Keratinocyte (primary cell): ENCODE measurements around the gene SMC1B. TPM values are rescaled to one million over a fixed set of nuclear protein-coding genes. Genes with fewer than 3 reads are reported as not detected.

ENCODE experiments used
- DNase-seq: peaks from one replicate; pipeline ENCODE4 v3.0.0-alpha.2; 2011; ENCODE audit warnings: low read depth, missing footprints, low spot score
- FAIRE-seq: peaks from 2 replicates; lab custom pipeline; 2011; peaks lifted over from hg19 to GRCh38; lab: Jason Lieb, UNC
- H2AFZ ChIP-seq: 2 replicates; pipeline ENCODE4 v1.6.0; 2012; ENCODE audit warnings: low read length, control low read depth, inconsistent platforms; ENCODE audit not compliant: control insufficient read depth
- H3K27ac ChIP-seq: 2 replicates; pipeline ENCODE4 v1.5.1; 2011; ENCODE audit warnings: low read length; ENCODE audit not compliant: control insufficient read depth, insufficient read depth
- H3K27me3 ChIP-seq: 3 replicates; pipeline ENCODE4 v1.6.0; 2011; ENCODE audit warnings: low read length; ENCODE audit not compliant: control insufficient read depth, insufficient read depth; ENCODE audit errors: extremely low read depth
- H3K36me3 ChIP-seq, 2 experiments: 2 replicates in 1 of 2; 3 replicates in 1 of 2; pipeline ENCODE4 v1.5.1; 2011; ENCODE audit warnings: low read length in 2 of 2, mild to moderate bottlenecking in 1 of 2; ENCODE audit not compliant: control insufficient read depth in 2 of 2, insufficient read depth in 2 of 2; ENCODE audit errors: extremely low read depth in 1 of 2
- H3K4me1 ChIP-seq: 3 replicates; pipeline ENCODE4 v1.5.1; 2011; ENCODE audit warnings: low read length; ENCODE audit not compliant: control insufficient read depth, insufficient read depth; ENCODE audit errors: extremely low read depth
- H3K4me2 ChIP-seq: 3 replicates; pipeline ENCODE4 v1.6.0; 2011; ENCODE audit warnings: low read depth, low read length; ENCODE audit not compliant: control insufficient read depth, insufficient read depth; ENCODE audit errors: extremely low read depth
- H3K4me3 ChIP-seq, 3 experiments: fragments of 200-600 bp in 1 of 3; sonication (generic) in 1 of 3; 2 replicates in 2 of 3; 3 replicates in 1 of 3; pipeline ENCODE4 v1.5.1; 2011 to 2016; ENCODE audit warnings: low read length in 3 of 3, mild to moderate bottlenecking in 3 of 3, control low read depth in 2 of 3, inconsistent platforms in 1 of 3, low read depth in 1 of 3, mixed read lengths in 1 of 3, mixed run types in 1 of 3, moderate library complexity in 1 of 3; ENCODE audit not compliant: control insufficient read depth in 2 of 3, insufficient read depth in 2 of 3; ENCODE audit errors: extremely low read depth in 1 of 3
- H3K79me2 ChIP-seq: 2 replicates; pipeline ENCODE4 v1.6.0; 2012; ENCODE audit warnings: low read length; ENCODE audit not compliant: control insufficient read depth, insufficient read depth
- H3K9ac ChIP-seq: 3 replicates; pipeline ENCODE4 v1.6.0; 2011; ENCODE audit warnings: low read length; ENCODE audit not compliant: control insufficient read depth, insufficient read depth; ENCODE audit errors: extremely low read depth
- H3K9me1 ChIP-seq: 3 replicates; pipeline ENCODE4 v1.6.0; 2011; ENCODE audit warnings: low read length; ENCODE audit not compliant: control insufficient read depth, insufficient read depth; ENCODE audit errors: extremely low read depth
- H3K9me3 ChIP-seq: 2 replicates; pipeline ENCODE4 v1.5.1; 2012; ENCODE audit warnings: low read depth, low read length; ENCODE audit not compliant: control insufficient read depth
- H4K20me1 ChIP-seq: 3 replicates; pipeline ENCODE4 v1.6.0; 2011; ENCODE audit warnings: low read length; ENCODE audit not compliant: control insufficient read depth, insufficient read depth; ENCODE audit errors: extremely low read depth
- CTCF ChIP-seq, 3 experiments: IDR thresholded peaks in 1 of 3; conservative IDR thresholded peaks in 1 of 3; optimal IDR thresholded peaks in 1 of 3; 2 replicates in 2 of 3; 3 replicates in 1 of 3; pipeline versions ENCODE3 to v1.5.1; 2011; ENCODE audit warnings: low read length in 3 of 3, mild to moderate bottlenecking in 3 of 3, moderate library complexity in 2 of 3, control low read depth in 1 of 3, inconsistent platforms in 1 of 3; ENCODE audit not compliant: insufficient read depth in 2 of 3; ENCODE audit errors: extremely low read depth in 1 of 3
- EZH2 ChIP-seq: IDR thresholded peaks from one replicate; pipeline ENCODE4 v1.6.1; 2012; ENCODE audit warnings: inconsistent platforms, mild to moderate bottlenecking, low read length, moderate library complexity
- dilution Hi-C: fragments of 300-500 bp; cut with MboI; formaldehyde crosslinking; loops from one replicate; pipeline ENCODE4 v1.7.0; 2020; ENCODE audit warnings: low sequenced_read_pairs; ENCODE audit not compliant: extremely low pct_ligation_motif_present
- polyA plus RNA-seq, 5 experiments: library from polyadenylated mRNA; depleted of rRNA in 3 of 5; stranded (reverse) in 3 of 5; stranded (forward) in 1 of 5; unstranded in 1 of 5; fragments of >200 nt; gene quantifications; 1 replicate in 1 of 5; 2 replicates in 3 of 5; 3 replicates in 1 of 5; pipeline versions ENCODE4 v1.2.1 to v1.2.3, GENCODE V29; 2011 to 2012; ENCODE audit warnings: missing spikeins in 2 of 5, low read depth in 1 of 5, low replicate concordance in 1 of 5

The SMC1B gene
- polyA plus RNA-seq, 1 donor (not counting 4 experiments of a cell fraction or from before 2014, with no cell fraction given) = not detected

GRCh38 chr22:45298934-45299505, 114.4 kb downstream of the SMC1B start:
- no peak for FAIRE-seq
- dilution Hi-C loops = no loop called here
- Histone ChIP-seq H3K27me3 (peaks cover 6% of the 10 kb centered on the region), H3K9me1 (no peaks in the 10 kb centered on the region), H3K27ac (no peak overlapping the region), H3K4me2 (no peak overlapping the region), H3K4me1 (no peaks in the 10 kb centered on the region), H3K79me2 (no peaks in the 10 kb centered on the region), H3K9ac (no peak overlapping the region), H3K4me3 (no peak overlapping the region), H2AFZ (no peak overlapping the region), H4K20me1 (no peaks in the 10 kb centered on the region), H3K36me3 (no peaks in the 10 kb centered on the region), H3K9me3 (no peaks in the 10 kb centered on the region)
- no peak for TF ChIP-seq EZH2
- no peak for TF ChIP-seq CTCF (optimal IDR thresholded peaks at IDR 0.05 in 1 of 3, IDR thresholded peaks at IDR 0.05 in 1 of 3, conservative IDR thresholded peaks at IDR 0.05 in 1 of 3; ENCODE audit: extremely low read depth in 1 of 3, insufficient read depth in 2 of 3, low read length in 3 of 3)
- DNase-seq = no peak

- Histone ChIP-seq H3K4me1 (no peaks in the 10 kb centered on the region), H3K9me3 (no peaks in the 10 kb centered on the region), H3K9me1 (no peaks in the 10 kb centered on the region), H3K4me3 (no peak overlapping the region), H2AFZ (no peak overlapping the region), H3K4me2 (no peak overlapping the region), H4K20me1 (no peaks in the 10 kb centered on the region), H3K36me3 (no peaks in the 10 kb centered on the region), H3K9ac (no peak overlapping the region), H3K79me2 (no peaks in the 10 kb centered on the region), H3K27ac (no peak overlapping the region), H3K27me3 (peaks cover 22% of the 10 kb centered on the region)
- dilution Hi-C loops = no loop called here
- FAIRE-seq (no peak), DNase-seq (no peak)
- TF ChIP-seq EZH2 (no peak), CTCF (optimal IDR thresholded peaks at IDR 0.05 in 1 of 3, IDR thresholded peaks at IDR 0.05 in 1 of 3, conservative IDR thresholded peaks at IDR 0.05 in 1 of 3; ENCODE audit: extremely low read depth in 1 of 3, insufficient read depth in 2 of 3, low read length in 3 of 3) (no peak)
Observed at GRCh38 chr22:45296628-45297297, 116.6 kb downstream of the SMC1B start.
